Anterior cingulate cortex (tissue), 58 donors: ENCODE measurements around the gene CWC25.
"Not testable (repeated sequence)": the region's sequence is repeated elsewhere in the genome, so short reads cannot be mapped to it uniquely, and the experiment has no call there.

Experiments used
- DNase-seq, 58 donors: peaks; one replicate each; lab custom pipeline; 2025; lab: John Stamatoyannopoulos, UW

The CWC25 gene

DNA sequence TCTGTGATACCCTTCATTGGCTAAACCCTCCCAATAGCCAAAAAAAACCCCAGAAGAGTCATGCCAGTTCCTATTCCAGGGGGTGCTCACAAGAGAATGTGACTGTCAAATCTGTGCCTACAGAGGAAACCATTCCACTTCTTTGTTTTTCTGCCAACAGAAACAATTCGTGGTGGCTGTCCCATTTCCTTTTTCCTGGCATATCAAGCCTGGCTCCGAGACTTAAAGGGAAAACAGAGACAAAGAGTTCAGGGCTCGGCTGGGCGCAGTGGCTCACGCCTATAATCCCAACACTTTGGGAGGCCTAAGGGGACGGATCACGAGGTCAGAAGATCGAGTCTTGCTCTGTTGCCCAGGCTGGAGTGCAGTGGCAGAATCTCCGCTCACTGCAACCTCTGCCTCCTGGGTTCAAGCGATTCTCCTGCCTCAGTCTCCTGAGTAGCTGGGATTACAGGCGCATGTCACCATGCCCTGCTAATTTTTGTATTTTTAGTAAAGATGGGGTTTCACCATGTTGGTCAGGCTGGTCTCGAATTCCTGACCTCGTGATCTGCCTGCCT lies 34.9 kb downstream of the CWC25 start:
- peak in 2 of 58 donors; percentile 7 to 25 for DNase-seq

DNA sequence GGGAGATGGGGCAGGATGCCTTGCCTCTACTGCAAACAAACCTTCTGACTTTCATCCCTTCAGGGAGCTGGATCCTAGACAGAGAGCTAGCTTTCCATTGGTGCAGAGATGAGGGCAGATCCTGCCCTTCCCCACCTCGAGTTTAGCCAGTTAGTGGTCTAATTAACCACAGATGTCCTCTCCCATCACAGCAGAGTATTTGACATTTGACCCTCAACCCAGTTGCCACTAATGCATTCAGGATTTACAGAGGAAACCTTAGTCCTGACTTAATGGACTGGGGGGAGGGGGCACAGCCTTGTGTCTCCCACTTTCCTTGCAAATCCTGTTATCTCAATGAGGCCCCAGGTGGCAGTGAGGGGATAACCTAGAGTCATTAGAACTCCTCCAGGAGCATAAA lies 35.9 kb downstream of the CWC25 start:
- DNase-seq, result no peak

DNA sequence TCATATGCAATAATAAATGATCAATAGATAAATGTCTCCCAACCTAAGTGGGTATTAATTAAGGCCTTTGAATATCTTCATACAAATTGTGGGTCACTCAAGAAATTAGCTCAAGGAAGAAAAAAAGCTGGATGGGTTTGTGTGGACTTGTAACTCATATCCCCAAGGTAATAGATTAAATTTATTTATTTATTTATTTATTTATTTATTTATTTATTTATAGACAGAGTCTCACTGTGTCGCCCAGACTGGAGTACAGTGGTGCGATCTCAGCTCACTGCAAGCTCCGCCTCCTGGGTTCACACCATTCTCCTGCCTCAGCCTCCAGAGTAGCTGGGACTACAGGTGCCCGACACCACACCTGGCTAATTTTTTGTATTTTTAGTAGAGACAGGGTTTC lies 37.1 kb downstream of the CWC25 start:
- DNase-seq, result not testable (repeated sequence)

DNA sequence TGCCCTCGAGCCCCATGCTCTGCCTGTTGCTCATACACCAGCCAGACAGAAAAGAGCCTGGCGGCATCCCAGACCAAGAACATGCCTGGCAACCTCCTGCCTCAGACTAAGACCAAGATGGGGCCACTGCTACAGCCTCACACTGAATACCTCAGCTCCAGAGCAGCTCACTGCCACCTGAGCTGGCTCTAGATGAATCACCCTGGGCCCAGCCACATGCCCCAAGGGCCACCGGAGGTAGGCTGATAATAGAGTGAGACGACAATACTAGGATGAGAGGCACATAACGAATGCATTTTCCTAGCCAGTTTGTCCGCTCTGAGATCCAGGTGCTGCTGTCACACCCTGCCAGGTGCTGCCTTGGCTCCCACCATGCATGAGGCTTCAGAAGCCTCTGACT lies 38.7 kb downstream of the CWC25 start:
- no peak for DNase-seq

DNA sequence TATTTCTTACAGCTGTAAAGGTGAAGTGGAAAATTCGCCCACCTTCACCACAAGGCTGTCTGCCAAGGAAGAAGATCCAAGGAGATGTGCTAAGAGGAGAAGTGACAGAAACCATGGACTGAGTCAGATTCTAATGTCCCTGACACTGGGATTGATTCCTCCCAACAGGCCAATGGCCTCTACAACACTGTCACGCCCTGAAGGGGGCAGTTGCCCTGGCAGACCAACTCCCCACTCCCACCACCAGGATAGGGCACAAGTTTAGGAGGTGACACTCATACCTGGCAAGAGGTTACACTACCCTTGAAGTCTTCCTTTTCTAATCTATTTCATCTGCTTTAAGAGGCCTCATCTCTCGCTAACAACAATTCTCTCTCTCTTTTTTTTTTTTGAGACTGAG lies 41.9 kb downstream of the CWC25 start:
- DNase-seq, result no peak

DNA sequence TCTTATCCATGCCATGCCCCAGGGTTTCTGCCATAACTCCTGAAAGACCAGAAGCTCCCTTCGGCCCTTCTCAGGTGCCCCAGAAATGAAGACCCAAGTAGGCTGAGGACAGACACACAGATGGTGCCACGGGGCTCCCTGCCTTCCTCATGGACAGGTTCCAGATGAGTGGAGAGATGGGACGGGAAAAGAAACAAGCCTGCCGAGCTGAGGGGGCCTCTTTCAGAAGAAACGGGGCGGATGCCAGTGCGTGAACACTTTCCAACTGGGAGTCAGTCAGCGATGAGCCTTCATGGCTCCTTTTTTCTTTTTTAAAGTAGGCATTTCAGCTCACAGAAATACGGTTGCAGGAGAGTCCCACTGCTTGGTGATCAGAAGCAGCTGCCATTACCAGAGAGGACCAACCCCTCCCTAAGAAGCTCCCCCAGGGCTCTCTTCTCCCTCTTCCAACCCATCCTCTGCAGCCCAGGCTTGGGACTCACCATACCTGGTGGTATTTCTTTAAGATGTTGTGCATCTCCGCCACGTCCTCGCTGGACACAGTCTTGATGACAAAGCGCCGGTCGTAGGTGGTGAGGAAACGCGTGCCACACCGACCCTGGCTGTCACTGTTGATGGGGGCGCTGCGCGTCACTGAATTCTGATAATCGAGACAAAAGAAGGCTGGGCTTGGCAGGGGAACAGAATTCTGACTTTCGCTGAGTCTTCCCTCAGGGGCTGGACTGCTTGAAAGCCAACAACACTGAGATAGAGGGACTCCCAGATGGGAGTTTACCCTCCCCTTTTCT lies 45.0 kb downstream of the CWC25 start:
- DNase-seq, result peak in 7 of 58 donors; percentile 4 to 27 (median 5)

DNA sequence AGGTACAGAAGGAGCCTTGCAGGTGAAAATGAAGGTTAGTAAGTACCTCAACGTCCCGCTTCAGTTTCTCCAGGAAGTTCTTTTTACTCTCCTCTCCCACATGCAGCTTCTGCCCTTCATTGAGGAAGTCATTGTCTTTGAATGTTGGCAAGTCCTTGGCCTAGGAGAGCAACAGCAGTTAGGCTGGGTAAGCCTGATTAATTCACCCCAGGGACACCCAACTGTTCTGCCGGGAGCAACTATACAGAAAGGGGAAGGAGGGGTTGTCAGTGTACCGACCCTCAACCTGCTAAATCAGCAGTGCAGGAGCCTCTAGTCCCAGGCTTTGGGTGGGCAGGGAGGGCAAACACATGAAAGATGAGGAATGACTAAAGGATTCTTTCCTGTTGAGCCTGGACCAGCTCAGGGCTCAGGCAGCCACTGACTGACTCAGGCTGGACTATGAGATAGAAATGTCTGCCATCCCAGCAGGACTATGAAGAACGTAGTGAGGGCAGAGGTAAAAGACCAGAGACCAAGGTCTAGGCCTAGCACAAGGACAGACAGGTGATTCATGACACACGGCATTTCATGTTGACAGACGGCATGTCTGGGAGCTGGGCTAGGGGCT lies 47.4 kb downstream of the CWC25 start:
- DNase-seq, result no peak

DNA sequence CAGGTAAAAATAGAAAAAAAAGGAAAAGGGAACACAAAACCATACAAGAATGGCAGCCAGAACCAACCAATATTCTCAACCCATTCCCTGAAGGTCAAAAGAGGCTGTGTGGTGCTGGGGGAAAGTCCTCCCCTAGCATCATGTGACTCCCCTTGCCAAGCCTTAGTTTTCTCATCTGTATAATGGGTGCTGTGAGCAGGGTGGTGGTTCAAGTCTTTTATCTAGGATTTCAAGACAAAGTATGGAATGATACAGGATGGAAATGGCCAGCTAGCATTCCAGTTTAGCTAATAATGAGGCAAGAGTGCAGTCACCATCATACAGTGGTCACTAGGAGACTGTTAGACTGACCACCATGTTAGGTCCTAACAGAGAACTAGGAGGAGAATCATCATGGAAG lies 51.9 kb downstream of the CWC25 start:
- DNase-seq, result no peak

DNA sequence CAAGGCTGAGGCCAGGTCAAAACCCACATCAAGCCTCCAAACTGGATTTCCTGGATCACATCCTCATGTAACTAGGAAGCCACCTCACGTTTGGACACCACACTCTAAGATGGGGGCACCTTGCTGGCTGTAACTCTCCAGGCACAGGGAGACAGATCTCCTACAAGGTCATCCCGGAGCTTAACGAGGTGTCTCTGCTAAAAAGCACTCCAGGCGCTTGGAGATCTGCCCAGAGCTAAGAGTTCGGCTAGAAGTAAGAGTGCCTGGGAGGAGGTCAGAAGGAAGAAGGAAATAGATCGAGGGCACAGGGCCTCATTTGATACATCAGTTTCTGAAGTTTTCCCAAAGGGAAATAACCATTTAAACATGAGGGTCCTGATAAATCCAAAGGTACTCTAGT lies 56.7 kb downstream of the CWC25 start:
- no peak for DNase-seq

DNA sequence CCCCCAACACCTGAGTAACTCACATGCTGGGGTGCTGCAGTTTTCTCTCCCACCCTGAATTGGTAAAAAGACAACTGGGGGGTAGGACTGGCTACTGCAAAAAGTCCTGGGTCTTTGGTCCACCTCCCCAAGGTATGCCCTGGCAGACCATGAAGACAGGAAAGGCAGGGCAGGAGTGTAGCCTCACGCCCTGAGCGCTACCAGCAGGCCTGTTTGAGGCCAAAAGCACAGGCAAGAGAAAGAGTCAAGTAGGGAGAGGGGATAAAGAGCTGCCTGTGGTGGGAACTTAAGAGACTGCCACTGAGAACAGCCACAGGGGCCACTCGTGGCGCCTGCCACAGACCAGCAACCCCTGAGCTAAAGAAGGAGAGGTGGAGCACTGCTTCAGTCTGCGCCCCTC lies 58.8 kb downstream of the CWC25 start:
- DNase-seq, result no peak

DNA sequence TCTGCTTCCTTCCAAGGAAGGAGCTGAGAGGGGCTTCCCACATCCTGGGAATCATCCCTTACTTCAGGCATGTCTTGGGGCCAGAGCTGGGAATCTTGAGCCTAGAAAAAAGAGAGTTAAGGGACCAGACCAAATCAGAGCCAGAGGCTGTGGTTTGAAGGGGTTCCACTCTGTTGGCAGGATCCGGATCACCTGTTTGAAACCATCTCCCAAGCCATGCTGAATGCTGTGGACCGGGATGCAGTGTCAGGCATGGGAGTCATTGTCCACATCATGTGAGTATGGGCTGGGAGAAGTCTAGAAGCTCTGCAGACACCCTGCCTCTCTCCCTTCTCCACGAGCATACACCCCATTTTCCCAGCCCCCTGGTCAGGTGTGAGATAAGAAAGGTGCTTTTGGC lies 62.9 kb downstream of the CWC25 start:
- no peak for DNase-seq

DNA sequence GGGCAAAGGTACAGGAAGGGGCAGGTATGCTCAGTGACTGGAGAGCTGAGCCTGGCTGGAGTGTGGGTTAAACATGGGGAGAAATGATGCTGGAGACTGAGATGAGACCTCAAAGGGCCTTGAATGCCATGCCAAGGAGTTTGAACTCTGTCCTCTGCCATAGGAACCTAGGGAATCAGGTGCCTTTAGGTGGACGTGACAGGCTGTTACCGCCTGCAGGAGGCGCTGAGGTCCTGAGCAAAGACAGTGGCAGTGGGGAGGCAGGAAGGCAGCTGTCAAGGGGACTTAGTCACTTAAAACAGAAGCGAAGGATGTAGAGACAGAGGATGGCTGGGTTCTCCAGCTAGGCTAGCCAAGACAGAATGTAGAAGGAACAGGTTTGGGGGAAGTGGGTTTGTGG lies 63.5 kb downstream of the CWC25 start:
- DNase-seq, result no peak

DNA sequence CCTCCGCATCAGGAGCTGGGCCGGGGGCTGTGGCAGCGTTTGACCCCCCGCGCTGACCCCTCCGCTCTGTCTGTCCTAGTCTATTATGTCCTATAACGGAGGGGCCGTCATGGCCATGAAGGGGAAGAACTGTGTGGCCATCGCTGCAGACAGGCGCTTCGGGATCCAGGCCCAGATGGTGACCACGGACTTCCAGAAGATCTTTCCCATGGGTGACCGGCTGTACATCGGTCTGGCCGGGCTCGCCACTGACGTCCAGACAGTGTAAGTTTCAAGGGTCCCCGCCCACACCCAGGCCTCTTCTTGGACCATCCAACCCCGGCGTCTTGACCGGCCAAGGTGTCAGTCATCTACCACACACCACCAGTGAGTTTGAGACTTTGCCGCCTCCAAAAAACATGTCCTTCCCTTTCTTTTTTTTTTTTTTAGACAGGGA lies 72.0 kb downstream of the CWC25 start:
- DNase-seq, result no peak

DNA sequence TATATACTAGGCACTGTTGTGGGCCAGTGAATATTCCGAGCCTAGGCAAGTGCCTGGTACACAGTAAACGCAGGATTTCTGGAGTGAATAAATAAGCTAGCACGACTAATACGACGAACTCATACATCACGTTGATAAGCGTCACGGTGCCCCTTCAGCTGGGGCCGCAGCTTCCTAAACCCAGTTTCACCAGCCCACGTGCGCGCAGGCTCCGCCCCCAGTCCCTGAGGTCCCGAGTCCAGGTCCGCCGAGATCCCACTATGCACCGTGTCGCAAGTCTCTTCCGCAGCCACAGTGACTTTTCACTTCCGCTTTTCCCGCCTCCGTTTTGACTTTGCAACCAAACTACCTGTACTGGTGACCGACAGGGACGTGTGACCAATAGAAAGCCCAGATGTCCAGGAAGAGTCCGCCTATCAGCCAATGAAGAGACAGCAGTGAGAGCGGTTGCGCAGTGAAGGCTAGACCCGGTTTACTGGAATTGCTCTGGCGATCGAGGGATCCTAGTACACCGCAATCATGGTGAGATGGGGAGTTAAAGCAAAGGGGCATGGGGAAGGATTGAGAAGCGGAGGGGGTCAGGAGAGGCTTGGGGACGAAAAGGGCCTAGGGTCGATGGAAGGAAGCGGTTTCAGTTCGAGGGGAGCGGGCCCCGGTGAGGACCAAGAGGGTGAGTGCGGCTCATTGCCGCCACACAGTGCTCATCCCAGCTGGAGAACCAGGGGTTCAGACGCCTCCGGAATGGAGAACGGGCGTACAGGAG lies 72.6 kb downstream of the CWC25 start, which contains the start of gene PSMB3:
TSS of gene PSMB3 (plus strand) at position 434 of the 763 bp plus-strand sequence. CDS start at position 520, 86 bp downstream.
- peak; percentile 80 to 100 (median 98) for DNase-seq

DNA sequence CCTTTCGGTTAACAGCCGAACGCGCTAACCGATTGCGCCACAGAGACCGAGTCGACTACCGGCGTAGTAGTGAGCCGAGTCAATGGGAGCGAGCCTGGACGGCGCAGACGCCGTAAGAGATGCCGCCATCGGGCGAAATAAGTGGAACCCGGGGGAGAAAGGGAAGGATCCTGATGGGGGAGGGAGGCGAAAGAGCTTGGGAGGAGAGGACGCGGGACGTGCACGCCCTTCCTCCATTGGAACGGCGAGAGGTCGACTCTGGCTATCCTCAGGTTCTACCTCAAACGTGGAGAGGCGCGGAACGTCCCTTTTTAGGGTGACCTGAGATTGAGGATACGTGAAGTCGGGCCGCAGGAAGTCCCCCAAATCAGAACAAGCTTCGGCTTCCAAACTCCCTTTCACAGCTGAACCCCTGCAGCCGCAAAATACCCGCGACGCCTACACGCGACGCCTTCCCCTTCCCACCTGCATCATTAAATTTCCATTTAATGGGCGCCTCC lies 73.3 kb downstream of the CWC25 start:
- peak in 55 of 58 donors; percentile 44 to 87 (median 70) for DNase-seq

DNA sequence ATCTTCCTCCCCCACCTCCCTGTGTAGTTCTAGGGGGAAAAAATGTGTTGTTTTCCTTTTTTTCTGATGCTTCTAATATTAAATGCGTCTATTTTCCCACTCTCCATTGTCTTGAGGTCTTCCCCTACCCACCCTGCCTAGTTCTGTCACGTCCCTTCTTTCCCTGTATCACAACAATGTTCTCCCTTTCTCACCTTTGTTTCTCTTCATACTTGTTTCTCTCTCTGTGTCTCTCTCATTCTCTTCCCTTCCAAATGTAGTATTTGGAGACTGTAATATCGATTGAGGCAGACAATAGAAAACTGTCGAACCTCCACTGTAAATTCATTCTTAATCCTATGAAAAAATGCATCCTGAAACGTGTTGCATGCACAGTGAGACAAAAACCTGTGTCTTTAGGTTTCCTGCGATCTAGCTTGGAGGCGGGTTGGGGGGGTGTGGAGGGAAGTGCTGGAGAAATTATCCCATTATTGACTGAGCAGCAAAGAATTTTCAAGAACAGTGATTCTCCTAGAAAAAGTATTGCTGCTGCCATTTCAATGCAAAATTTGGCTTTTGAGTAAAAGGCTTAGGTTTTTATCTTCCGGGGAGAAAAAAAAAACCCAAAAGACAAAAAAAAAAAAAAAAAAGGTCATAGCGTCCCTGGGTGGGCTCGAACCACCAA lies 73.8 kb downstream of the CWC25 start:
- DNase-seq, result no peak
